GM10847 (cell line): Measurements from ENCODE around the gene CSNK1D.

Experiments used
- POLR2A ChIP-seq: IDR thresholded peaks from 2 replicates; pipeline ENCODE4 v1.6.1; 2011; ENCODE audit not compliant: insufficient read length; ENCODE audit errors: extremely low read depth

CSNK1D gene

DNA sequence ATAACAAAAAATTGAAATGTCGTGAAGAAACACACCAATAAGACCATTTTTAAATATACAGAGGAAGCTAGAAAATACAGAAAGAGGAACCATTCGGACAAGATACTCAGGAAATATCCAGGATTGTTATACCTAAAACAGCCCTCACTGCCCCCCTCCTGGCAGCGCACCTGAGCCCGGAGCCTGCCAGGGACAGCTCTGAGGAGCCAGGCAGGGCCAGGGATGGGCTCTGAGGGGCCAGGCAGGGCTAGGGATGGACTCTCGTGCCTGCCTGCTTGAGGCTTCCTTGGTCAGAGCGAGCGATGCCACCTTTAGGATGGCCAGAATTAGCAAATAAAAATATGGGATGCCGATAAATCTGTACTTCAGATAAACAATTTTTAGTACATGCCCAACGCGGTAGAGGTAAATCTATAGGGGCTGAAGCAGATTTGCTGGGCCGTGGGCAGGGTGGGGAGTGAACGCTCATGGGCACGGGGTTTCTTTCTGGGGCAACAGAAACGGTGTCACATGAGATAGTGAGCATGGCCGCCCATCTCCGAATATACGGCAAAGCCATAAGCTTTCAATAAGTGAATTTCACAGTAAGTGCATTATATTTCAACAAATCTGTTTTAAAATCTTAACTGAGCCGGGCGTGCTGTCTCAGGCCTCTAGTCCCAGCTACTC lies 18.2 kb upstream of the CSNK1D start:
- no peak for TF ChIP-seq POLR2A

- no peak for TF ChIP-seq POLR2A
Measured at GRCh38 chr17:82287868-82288801, 14.6 kb upstream of the CSNK1D start.

DNA sequence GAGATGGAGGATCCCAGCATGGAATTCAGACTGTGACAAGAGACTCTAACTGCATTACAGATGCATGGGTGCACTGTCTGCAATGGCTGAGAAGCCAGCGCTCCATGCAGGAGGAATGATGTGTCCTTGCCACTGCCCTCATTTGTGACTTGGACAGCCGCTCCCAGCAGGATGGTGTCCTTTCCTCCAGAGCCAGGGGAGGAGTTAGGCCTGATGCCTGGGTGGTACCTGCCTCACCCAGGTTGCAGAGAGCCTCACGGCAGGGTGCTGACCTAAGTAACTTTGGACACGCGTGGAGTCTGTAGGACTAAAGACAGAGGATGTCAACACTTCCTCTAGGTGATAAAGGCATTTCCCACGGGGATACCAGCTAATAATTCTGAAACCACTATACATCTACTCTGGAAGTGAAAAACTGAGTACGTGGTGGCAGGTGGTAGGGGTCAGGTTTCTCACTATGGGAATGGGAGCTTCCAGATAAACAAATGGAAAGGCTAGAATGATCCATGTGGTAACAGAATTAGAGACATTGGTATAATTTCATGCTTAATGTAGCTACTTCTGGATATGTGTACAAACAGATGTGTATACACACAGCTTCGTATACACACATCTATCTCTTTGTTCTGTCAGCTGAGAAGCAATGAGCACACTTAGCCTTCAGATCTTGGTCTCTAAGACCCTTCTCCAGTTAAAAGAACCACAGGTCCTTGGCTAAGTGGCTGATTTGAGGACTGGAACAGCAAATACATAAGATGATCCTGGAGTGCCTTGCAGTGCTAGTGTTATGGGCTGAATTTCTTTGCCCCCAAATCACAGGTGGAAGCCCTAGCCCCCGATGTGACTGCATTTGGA lies 13.7 kb upstream of the CSNK1D start:
- TF ChIP-seq POLR2A = no peak

DNA sequence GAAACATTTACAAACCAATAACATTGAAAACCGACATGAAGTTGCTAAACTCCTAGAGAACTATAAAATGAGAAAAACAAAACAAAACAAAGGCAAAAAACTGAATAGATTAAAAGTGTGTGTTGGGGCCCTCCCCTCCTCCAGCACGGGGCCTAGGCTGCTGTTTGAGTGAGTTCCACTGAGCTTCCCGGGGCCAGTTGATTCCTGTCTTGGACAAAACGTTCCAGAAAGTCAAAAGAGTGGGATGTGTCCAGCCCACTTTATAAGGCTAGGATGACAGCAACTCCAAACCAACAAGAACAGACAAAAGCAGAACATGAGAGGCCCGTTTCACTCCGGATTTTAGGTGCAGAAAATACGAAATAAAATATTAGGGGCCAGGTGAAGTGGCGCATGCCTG lies 11.6 kb upstream of the CSNK1D start:
- no peak for TF ChIP-seq POLR2A

- TF ChIP-seq POLR2A = no peak
Measured at GRCh38 chr17:82283208-82283749, 9.8 kb upstream of the CSNK1D start.

GRCh38 chr17:82282239-82283207 lies 9.0 kb upstream of the CSNK1D start:
- TF ChIP-seq POLR2A = no peak

- TF ChIP-seq POLR2A = no peak
Measured at GRCh38 chr17:82281502-82282238, 8.2 kb upstream of the CSNK1D start.

GRCh38 chr17:82281076-82281475 lies 7.6 kb upstream of the CSNK1D start:
- TF ChIP-seq POLR2A = no peak

- TF ChIP-seq POLR2A = no peak
Measured at GRCh38 chr17:82280537-82280936, 7.0 kb upstream of the CSNK1D start.

DNA sequence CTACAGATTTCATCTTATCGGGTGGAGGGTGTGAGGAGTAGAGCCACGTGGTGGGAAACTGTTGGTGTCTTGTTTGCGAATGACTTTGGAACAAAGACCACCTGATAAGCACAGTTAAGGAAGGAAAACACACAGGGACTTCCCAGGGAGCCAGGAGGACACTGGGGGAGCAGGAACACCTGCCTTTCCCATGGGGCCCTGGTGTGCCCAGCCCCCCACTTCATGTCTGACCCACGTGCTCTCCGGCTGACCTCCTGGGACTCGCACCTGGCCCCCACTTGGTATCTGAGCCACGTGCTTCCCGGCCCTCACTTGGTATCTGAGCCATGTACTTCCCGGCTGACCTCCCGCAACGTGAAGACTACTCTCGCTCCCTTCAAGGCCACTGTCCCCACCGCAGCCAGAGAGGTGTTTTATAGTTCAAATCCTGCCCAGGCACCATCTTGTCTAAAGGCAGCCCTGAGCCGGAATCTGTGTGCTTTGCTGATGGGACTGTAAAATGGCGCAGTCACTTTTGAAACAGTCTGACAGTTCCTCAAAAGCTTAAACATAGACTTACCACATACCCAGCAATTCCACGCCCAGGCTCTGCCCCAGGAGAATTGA lies 5.4 kb upstream of the CSNK1D start:
- no peak for TF ChIP-seq POLR2A

- no peak for TF ChIP-seq POLR2A
Measured at GRCh38 chr17:82278308-82278707, 4.8 kb upstream of the CSNK1D start.

- TF ChIP-seq POLR2A = no peak
Measured at GRCh38 chr17:82277851-82278250, 4.4 kb upstream of the CSNK1D start.

- TF ChIP-seq POLR2A = no peak
Measured at GRCh38 chr17:82276938-82277337, 3.4 kb upstream of the CSNK1D start.
